DND-41 (cell line): ENCODE data around the gene PRR20E.

Experiments
- CTCF ChIP-seq: IDR thresholded peaks from 2 replicates; pipeline ENCODE4 v1.5.1; 2012; ENCODE audit warnings: borderline replicate concordance, low read length, moderate library complexity, mild to moderate bottlenecking; ENCODE audit not compliant: poor library complexity, severe bottlenecking; ENCODE audit errors: extremely low read depth
- EZH2 ChIP-seq: IDR thresholded peaks from 3 replicates; pipeline ENCODE4 v1.6.1; 2012; ENCODE audit warnings: borderline replicate concordance, low read depth, mild to moderate bottlenecking, moderate library complexity, low read length, inconsistent platforms; ENCODE audit not compliant: severe bottlenecking

GRCh38 chr13:57212989-57213388, 46.0 kb downstream of the PRR20E start:
- TF ChIP-seq CTCF, result no peak
- TF ChIP-seq EZH2, result no peak
